ENCODE measurements around the gene DPP6. TPM values are rescaled to one million over a fixed set of nuclear protein-coding genes. Genes with fewer than 3 reads are reported as not detected.
"Not testable (repeated sequence)": the region's sequence is repeated elsewhere in the genome, so short reads cannot be mapped to it uniquely, and the experiment has no call there.

The DPP6 gene
- polyA plus RNA-seq, 1 of the 3 experiments (the other 2 are of a cell fraction): not detected

DNA sequence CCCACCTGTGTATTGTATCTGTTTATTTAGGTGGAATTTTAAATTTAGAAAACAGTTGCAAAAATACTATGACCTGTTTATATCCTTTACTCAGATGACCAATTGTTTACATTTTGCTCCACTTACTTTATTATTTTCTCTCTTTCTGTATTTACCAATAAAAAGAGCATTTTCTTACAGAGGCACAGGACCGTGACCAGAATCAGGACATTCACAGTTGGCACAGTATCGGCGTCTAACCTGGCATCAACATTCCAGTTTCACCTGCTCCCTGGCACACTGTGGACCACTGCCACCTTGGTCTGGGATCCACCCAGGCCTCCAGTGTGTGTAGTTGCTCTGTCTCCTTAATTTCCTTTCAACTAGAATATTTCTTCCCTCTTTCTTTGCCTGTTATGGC, 39.9 kb downstream of the DPP6 start:
- H3K27me3 ChIP-seq (ENCODE audit: insufficient read depth); H3K27ac ChIP-seq (ENCODE audit: low read depth in 2 of 2, low read length in 1 of 2); H3K4me2 ChIP-seq; H3K9ac ChIP-seq; H3K4me1 ChIP-seq (ENCODE audit: control insufficient read depth in 1 of 2, insufficient read depth in 2 of 2, low read depth in 1 of 2, low read length in 1 of 2); H3F3A ChIP-seq (replicated peaks; ENCODE audit: insufficient read depth); H3K36me3 ChIP-seq (replicated peaks in 1 of 2; ENCODE audit: control insufficient read depth in 1 of 2, insufficient read depth in 2 of 2, low read length in 1 of 2); H2AFZ ChIP-seq (ENCODE audit: low read depth); H3K79me2 ChIP-seq (ENCODE audit: insufficient read depth); H3K9me2 ChIP-seq; H4K20me1 ChIP-seq (ENCODE audit: insufficient read depth); DNase-seq; H3K4me3 ChIP-seq (ENCODE audit: low read depth in 2 of 2, low read length in 1 of 2); H3K9me3 ChIP-seq; POLR2A ChIA-PET; CTCF ChIA-PET: not testable (repeated sequence)
- 65% methylated on average over 3 of the region's 3 CpGs for WGBS (ENCODE audit: low lambda C conversion rate)

DNA sequence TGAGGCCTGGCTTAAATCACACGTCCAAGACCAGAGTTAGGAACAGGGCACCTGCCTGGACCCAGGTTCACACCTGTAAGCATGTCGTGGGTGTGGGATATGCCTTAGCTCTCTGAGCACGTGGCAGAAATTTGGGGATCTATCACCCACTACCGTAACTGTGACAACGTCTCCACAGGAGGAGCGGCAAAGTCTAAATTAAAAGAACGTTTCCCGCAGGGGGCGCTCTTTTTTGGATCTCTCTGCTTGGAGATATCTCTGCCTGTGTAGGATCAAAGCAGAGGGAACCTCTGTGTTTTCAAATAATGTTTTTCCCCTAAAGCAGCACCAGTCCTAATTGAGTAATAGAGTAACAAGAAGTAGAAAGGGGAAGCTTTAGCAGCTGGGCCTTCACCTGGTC, 43.0 kb downstream of the DPP6 start:
- 63% methylated on average over 4 of the region's 9 CpGs for WGBS (ENCODE audit: low lambda C conversion rate)
- H3K27ac ChIP-seq (ENCODE audit: low read depth in 2 of 2, low read length in 1 of 2); H3K27me3 ChIP-seq (ENCODE audit: insufficient read depth); POLR2A ChIA-PET; H3K9ac ChIP-seq; H3K9me2 ChIP-seq; H3K4me2 ChIP-seq; H3K36me3 ChIP-seq (replicated peaks in 1 of 2; ENCODE audit: control insufficient read depth in 1 of 2, insufficient read depth in 2 of 2, low read length in 1 of 2); H3K9me3 ChIP-seq; DNase-seq; H3K4me3 ChIP-seq (ENCODE audit: low read depth in 2 of 2, low read length in 1 of 2); CTCF ChIA-PET; H3K4me1 ChIP-seq (ENCODE audit: control insufficient read depth in 1 of 2, insufficient read depth in 2 of 2, low read depth in 1 of 2, low read length in 1 of 2); H3F3A ChIP-seq (replicated peaks; ENCODE audit: insufficient read depth); H3K79me2 ChIP-seq (ENCODE audit: insufficient read depth); H2AFZ ChIP-seq (ENCODE audit: low read depth); H4K20me1 ChIP-seq (ENCODE audit: insufficient read depth): not testable (repeated sequence)

DNA sequence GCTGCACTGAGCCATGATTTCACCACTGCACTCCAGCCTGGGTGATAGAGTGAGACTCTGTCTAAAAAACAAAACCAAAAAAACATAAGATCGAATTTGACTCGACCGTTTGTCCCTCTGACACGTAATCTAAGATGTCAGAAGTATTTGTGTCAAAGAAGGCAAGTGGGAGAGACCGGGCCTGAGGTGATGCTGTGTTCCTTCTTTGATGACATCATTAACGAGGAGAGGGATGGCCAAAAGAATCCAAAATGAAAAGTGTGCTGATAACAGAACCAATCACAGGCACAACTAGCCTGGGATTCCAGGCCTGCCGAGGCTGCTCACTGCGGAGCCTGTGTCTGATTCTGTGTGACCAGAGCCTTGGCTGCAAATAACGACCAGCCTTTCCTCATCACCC, 52.9 kb downstream of the DPP6 start:
- H3K9me2 ChIP-seq; H3K9ac ChIP-seq; H3K36me3 ChIP-seq (replicated peaks in 1 of 2; ENCODE audit: control insufficient read depth in 1 of 2, insufficient read depth in 2 of 2, low read length in 1 of 2); H3K79me2 ChIP-seq (ENCODE audit: insufficient read depth); H3K27ac ChIP-seq (ENCODE audit: low read depth in 2 of 2, low read length in 1 of 2); H3K4me2 ChIP-seq; H4K20me1 ChIP-seq (ENCODE audit: insufficient read depth); H3K9me3 ChIP-seq; POLR2A ChIA-PET; H3K4me1 ChIP-seq (ENCODE audit: control insufficient read depth in 1 of 2, insufficient read depth in 2 of 2, low read depth in 1 of 2, low read length in 1 of 2); H3K27me3 ChIP-seq (ENCODE audit: insufficient read depth); H3K4me3 ChIP-seq (ENCODE audit: low read depth in 2 of 2, low read length in 1 of 2); DNase-seq; CTCF ChIA-PET; H2AFZ ChIP-seq (ENCODE audit: low read depth); H3F3A ChIP-seq (replicated peaks; ENCODE audit: insufficient read depth): not testable (repeated sequence)
- 22% methylated on average over 7 of the region's 9 CpGs for WGBS (ENCODE audit: low lambda C conversion rate)

DNA sequence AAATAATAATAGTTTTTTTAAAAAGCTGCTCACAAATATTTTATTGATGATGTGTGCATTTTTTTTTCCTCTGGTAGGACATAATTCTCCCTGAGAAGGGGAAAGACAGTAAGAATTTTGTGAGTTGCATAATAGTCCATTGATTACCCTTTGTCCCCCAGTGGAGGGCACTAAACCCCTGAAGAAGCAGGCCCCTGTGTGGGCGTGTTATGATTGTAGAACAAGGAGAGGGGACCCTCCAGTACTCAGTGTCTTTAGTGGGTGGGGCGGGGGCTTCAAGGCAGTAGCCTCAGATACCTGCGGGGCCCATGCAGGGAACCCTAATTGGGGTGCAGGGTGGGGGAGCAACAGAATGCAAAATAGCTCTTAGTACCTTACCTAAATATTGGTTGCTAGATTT, 57.4 kb downstream of the DPP6 start:
- DNase-seq; H3F3A ChIP-seq (replicated peaks; ENCODE audit: insufficient read depth); H3K9me3 ChIP-seq; POLR2A ChIA-PET; H2AFZ ChIP-seq (ENCODE audit: low read depth); H3K9me2 ChIP-seq; H3K36me3 ChIP-seq (replicated peaks in 1 of 2; ENCODE audit: control insufficient read depth in 1 of 2, insufficient read depth in 2 of 2, low read length in 1 of 2); H3K27me3 ChIP-seq (ENCODE audit: insufficient read depth); H3K9ac ChIP-seq; H3K4me2 ChIP-seq; H4K20me1 ChIP-seq (ENCODE audit: insufficient read depth); H3K4me3 ChIP-seq (ENCODE audit: low read depth in 2 of 2, low read length in 1 of 2); H3K4me1 ChIP-seq (ENCODE audit: control insufficient read depth in 1 of 2, insufficient read depth in 2 of 2, low read depth in 1 of 2, low read length in 1 of 2); CTCF ChIA-PET; H3K79me2 ChIP-seq (ENCODE audit: insufficient read depth); H3K27ac ChIP-seq (ENCODE audit: low read depth in 2 of 2, low read length in 1 of 2): not testable (repeated sequence)
- no CpG with 5 or more reads among the region's 3 CpGs for WGBS (ENCODE audit: low lambda C conversion rate)

DNA sequence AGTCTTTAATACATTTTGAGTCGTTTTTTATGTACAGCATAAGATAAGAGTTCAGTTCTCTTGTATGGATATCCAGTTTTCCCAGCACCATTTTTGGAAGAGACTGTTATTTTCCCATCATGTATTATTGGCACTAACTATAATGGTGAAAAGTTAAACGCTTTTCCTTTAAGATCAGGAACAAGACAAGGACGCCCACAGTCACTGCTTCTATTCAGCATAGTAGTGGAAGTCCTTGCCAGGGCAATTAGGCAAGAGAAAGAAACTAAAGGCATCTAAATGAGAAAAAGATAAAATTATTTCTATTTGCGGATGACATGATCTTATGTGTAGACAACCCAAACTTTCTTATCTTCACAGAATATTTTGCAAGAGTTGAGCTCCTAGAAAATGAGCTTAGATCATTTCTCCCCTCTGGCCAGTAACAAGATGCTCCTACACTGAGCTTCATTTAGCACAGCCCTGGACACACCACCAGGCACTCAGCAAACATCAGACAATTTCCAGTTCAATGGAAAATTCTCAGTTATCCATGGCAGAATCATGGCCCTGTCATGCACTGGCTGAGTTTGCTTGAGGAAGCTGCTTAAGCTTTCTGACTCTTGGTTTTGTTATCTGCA, 61.6 kb downstream of the DPP6 start:
- POLR2A ChIA-PET; H4K20me1 ChIP-seq (ENCODE audit: insufficient read depth); H3K4me2 ChIP-seq; H3K79me2 ChIP-seq (ENCODE audit: insufficient read depth); H2AFZ ChIP-seq (ENCODE audit: low read depth); DNase-seq; H3K27me3 ChIP-seq (ENCODE audit: insufficient read depth); H3K9me2 ChIP-seq; CTCF ChIA-PET; H3K9ac ChIP-seq; H3K4me1 ChIP-seq (ENCODE audit: control insufficient read depth in 1 of 2, insufficient read depth in 2 of 2, low read depth in 1 of 2, low read length in 1 of 2); H3K36me3 ChIP-seq (replicated peaks in 1 of 2; ENCODE audit: control insufficient read depth in 1 of 2, insufficient read depth in 2 of 2, low read length in 1 of 2); H3K4me3 ChIP-seq (ENCODE audit: low read depth in 2 of 2, low read length in 1 of 2); H3K9me3 ChIP-seq; H3K27ac ChIP-seq (ENCODE audit: low read depth in 2 of 2, low read length in 1 of 2); H3F3A ChIP-seq (replicated peaks; ENCODE audit: insufficient read depth): not testable (repeated sequence)
- WGBS (ENCODE audit: low lambda C conversion rate): 21% methylated on average over 4 of the region's 4 CpGs

DNA sequence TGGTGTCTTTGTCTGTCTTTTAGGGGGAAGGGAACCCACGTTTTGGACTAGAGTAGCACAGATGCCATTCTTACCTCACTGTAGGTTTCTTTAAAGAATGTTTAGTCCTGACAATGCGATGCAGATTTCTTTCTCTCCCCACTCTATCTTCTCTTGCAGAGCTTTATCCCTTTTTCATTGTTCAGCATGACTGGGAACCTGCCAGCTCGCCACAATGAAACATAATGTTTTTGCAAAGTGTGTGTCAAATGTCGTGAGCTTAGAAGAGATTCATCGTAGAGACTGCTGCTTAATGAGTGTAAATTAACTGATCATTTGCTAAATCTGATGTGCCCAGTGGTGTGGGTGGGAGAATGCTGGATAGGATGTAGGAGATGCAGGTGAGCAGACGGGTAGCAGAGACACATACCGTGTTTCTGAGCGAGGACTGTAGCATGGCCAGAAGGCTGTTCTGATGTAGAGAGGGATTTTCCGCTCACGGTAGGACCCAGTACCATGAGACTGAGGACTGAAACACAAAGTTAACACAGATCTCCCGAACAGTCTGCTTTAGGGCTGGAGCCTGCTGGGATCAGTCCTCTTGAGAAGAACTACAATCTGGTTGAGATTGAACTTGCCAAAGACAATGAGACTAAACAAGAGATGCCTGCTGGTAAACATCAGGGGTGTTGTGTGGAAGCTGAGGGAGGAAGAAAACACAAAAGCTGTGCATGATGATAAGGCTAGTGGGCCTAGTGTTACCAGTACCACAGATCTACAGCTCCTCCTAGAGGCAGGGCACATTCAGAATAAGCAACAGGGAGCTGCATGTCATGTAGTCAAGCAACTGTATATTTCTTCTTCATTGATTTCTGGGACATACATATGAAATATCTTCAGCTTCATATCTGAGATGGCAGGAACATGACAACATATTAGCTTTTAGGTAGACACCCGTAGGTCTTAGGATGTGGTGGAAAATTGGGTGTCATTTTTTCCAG, 65.5 kb downstream of the DPP6 start:
- not testable (repeated sequence) for H4K20me1 ChIP-seq (ENCODE audit: insufficient read depth)

More for the DNA sequence above, 65.5 kb downstream of the DPP6 start:
- H3K4me1 ChIP-seq (ENCODE audit: control insufficient read depth in 1 of 2, insufficient read depth in 2 of 2, low read depth in 1 of 2, low read length in 1 of 2); H3K27me3 ChIP-seq (ENCODE audit: insufficient read depth); DNase-seq; H3K4me2 ChIP-seq; H3K9me2 ChIP-seq; H3K79me2 ChIP-seq (ENCODE audit: insufficient read depth); H3K36me3 ChIP-seq (replicated peaks in 1 of 2; ENCODE audit: control insufficient read depth in 1 of 2, insufficient read depth in 2 of 2, low read length in 1 of 2); H3K9me3 ChIP-seq; H2AFZ ChIP-seq (ENCODE audit: low read depth); CTCF ChIA-PET; H3K4me3 ChIP-seq (ENCODE audit: low read depth in 2 of 2, low read length in 1 of 2); H3K27ac ChIP-seq (ENCODE audit: low read depth in 2 of 2, low read length in 1 of 2); POLR2A ChIA-PET; H3K9ac ChIP-seq; H3F3A ChIP-seq (replicated peaks; ENCODE audit: insufficient read depth): not testable (repeated sequence)
- WGBS (ENCODE audit: low lambda C conversion rate): 40% methylated on average over 11 of the region's 12 CpGs
